Chondrocyte (in vitro differentiated cells): ENCODE results near the gene AMELX. TPM values are rescaled to one million over a fixed set of nuclear protein-coding genes. Genes with fewer than 3 reads are reported as not detected.
A peak's percentile ranks its signal among the peaks of the same experiment; 100 is the strongest.

Source experiments
- DNase-seq: peaks from one replicate; pipeline ENCODE4 v3.0.0; 2021; ENCODE audit warnings: mixed read lengths, low spot score
- H3K27ac Mint-ChIP-seq: one replicate; pipeline ENCODE4 v1.8.0; 2021; ENCODE audit warnings: mild to moderate bottlenecking, moderate library complexity, mixed read lengths; ENCODE audit not compliant: unreplicated experiment
- H3K27me3 Mint-ChIP-seq: 2 replicates; pipeline ENCODE4 v1.8.0; 2021; ENCODE audit warnings: low read depth, mixed read lengths
- H3K36me3 Mint-ChIP-seq: 2 replicates; pipeline ENCODE4 v1.8.0; 2021; ENCODE audit warnings: low read depth, mixed read lengths
- H3K4me1 Mint-ChIP-seq: 2 replicates; pipeline ENCODE4 v1.8.0; 2021; ENCODE audit warnings: low read depth, mild to moderate bottlenecking, mixed read lengths
- H3K4me3 Mint-ChIP-seq: one replicate; pipeline ENCODE4 v1.8.0; 2021; ENCODE audit warnings: mild to moderate bottlenecking, moderate library complexity, mixed read lengths; ENCODE audit not compliant: unreplicated experiment
- H3K9me3 Mint-ChIP-seq: 2 replicates; pipeline ENCODE4 v1.8.0; 2021; ENCODE audit warnings: low read depth, mixed read lengths
- total RNA-seq: library from RNA; stranded (reverse); gene quantifications from 3 replicates; pipeline ENCODE4 v1.2.1, GENCODE V29; 2021
- TF ChIP-seq, protein P1 (sequence below): fragments of 200-600 bp; sonication (generic); IDR thresholded peaks from 2 replicates; pipeline ENCODE4 v1.5.0; 2021; ENCODE audit warnings: antibody characterized with exemption, mild to moderate bottlenecking, moderate library complexity

The AMELX gene
- total RNA-seq, 1 donor from 2014 or later = not detected

DNA sequence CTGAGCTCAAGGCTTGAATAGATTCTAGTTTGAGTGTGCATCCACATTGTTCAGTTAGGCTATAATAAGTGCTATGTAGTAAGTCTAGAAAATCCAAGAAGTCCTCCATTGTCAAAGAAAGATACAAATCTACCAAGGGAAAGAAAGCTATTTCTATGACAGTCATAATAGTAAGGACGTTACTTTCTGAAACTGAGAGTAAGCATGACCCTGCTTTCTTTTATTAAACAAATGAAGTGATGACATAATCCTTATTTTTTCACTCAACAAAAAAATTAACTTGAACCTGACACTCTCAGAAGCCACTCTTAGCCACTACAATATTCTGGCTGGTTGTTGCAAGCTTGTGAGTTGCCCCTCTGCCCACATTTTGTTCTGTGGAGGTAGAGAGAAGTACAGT is 33.8 kb upstream of the AMELX start:
- DNase-seq = no peak
- Mint-ChIP-seq H3K27ac (no peak overlapping the region), H3K36me3 (no peaks in the 10 kb centered on the region), H3K4me3 (no peak overlapping the region), H3K9me3 (peaks cover 9% of the 10 kb centered on the region), H3K27me3 (no peaks in the 10 kb centered on the region), H3K4me1 (no peaks in the 10 kb centered on the region)
- TF ChIP-seq, protein P1, sequence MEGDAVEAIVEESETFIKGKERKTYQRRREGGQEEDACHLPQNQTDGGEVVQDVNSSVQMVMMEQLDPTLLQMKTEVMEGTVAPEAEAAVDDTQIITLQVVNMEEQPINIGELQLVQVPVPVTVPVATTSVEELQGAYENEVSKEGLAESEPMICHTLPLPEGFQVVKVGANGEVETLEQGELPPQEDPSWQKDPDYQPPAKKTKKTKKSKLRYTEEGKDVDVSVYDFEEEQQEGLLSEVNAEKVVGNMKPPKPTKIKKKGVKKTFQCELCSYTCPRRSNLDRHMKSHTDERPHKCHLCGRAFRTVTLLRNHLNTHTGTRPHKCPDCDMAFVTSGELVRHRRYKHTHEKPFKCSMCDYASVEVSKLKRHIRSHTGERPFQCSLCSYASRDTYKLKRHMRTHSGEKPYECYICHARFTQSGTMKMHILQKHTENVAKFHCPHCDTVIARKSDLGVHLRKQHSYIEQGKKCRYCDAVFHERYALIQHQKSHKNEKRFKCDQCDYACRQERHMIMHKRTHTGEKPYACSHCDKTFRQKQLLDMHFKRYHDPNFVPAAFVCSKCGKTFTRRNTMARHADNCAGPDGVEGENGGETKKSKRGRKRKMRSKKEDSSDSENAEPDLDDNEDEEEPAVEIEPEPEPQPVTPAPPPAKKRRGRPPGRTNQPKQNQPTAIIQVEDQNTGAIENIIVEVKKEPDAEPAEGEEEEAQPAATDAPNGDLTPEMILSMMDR = no peak

DNA sequence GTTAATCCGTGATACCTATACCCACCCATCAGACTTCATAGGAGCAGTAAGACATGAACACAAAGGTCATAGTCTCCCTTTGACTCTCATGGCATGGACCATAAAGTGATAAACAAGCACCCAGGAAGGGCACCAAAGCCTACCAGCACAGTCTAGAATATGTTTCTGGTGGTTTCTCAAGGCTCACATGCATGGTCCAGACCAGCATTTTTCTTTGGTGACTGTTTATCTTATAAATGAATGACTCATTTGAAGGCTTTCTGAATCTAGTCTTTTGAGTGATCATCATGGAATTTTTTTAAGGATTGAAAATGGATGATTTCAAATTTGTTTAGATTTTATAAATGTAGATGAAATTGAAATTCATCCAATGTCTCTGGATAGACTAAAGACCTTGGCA is 32.0 kb upstream of the AMELX start:
- H3K27me3 Mint-ChIP-seq = no peaks in the 10 kb centered on the region
- TF ChIP-seq, protein P1 = no peak
- peaks cover 10% of the 10 kb centered on the region for H3K4me1 Mint-ChIP-seq
- H3K36me3 Mint-ChIP-seq = no peaks in the 10 kb centered on the region
- H3K9me3 Mint-ChIP-seq = peaks cover 6% of the 10 kb centered on the region
- no peak overlapping the region for H3K27ac Mint-ChIP-seq
- H3K4me3 Mint-ChIP-seq = no peak overlapping the region
- no peak for DNase-seq

DNA sequence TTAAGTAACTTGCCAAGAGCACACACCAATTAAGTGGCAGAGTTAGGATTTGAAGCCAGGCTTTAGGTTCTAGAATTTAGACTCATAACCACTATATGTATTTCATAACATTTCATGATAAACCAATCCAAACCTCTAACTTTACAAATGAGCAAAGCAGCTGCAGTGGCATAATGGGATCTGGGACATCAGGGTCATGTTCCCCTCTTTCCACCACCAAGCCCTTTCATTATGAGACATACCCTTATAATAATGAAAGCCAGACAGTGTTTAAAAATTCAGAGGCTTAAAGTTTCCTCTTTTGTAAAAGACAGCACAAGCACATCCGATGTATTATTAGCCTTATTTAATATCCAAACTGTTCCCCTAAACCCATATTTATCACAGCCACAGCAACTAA is 28.3 kb upstream of the AMELX start:
- H3K36me3 Mint-ChIP-seq = no peaks in the 10 kb centered on the region
- no peak overlapping the region for H3K4me3 Mint-ChIP-seq
- no peak for DNase-seq
- peak overlapping the region; percentile 57 for H3K27ac Mint-ChIP-seq
- peaks cover 10% of the 10 kb centered on the region for H3K4me1 Mint-ChIP-seq
- TF ChIP-seq, protein P1 = no peak
- no peaks in the 10 kb centered on the region for H3K27me3 Mint-ChIP-seq
- H3K9me3 Mint-ChIP-seq = peaks cover 10% of the 10 kb centered on the region

DNA sequence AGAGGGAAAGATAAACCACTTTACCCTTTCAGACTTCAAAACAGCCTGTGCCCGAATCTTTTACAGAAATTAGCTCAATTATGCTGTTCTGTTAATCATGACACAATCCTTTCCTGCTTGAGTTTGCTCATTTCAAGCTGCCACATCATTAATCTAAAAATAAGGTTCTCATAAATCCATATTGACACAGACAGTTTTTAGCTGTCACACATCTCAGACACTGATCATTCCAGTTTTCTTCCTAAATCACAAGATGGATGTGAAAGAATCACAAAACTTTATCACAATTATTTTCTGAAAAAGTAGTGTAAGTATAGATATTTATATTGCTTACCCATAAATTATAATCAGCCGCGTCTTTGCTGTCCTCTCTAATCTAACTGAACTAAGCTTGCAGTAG is 27.9 kb upstream of the AMELX start:
- Mint-ChIP-seq H3K9me3 (peaks cover 13% of the 10 kb centered on the region), H3K27me3 (no peaks in the 10 kb centered on the region), H3K4me1 (peaks cover 10% of the 10 kb centered on the region), H3K36me3 (no peaks in the 10 kb centered on the region), H3K27ac (peak overlapping the region; percentile 57), H3K4me3 (peak overlapping the region; percentile 41)
- no peak for DNase-seq
- TF ChIP-seq, protein P1 = no peak

DNA sequence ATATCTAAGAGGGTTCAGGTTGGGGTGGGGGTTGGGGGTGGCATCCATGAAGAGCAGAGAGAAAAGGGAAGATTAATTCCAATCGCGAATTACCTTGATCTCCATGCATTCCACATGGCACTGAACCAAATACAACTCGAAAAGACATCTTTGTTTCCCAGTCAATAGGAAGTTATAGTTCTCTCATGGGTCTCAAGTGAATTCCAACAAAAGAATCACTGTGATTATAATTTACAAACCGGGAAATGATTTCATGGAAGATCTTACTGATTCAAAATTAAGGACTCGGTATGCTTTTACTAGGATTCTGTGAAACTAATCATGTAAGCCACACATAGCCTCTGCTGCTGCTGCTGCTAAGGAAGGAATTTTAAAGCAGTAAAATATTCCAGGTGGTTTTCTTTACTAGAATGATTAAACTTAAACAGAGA is 26.6 kb upstream of the AMELX start:
- no peaks in the 10 kb centered on the region for H3K27me3 Mint-ChIP-seq
- TF ChIP-seq, protein P1 = no peak
- no peak overlapping the region for H3K27ac Mint-ChIP-seq
- H3K4me3 Mint-ChIP-seq = no peak overlapping the region
- DNase-seq = no peak
- no peaks in the 10 kb centered on the region for H3K36me3 Mint-ChIP-seq
- H3K4me1 Mint-ChIP-seq = peaks cover 13% of the 10 kb centered on the region
- H3K9me3 Mint-ChIP-seq = peaks cover 13% of the 10 kb centered on the region
